Muscle of arm (tissue), 12 donors: ENCODE results near the gene GPR137. TPM values are rescaled to one million over a fixed set of nuclear protein-coding genes. Genes with fewer than 3 reads are reported as not detected.
"Not testable (repeated sequence)": the region's sequence is repeated elsewhere in the genome, so short reads cannot be mapped to it uniquely, and the experiment has no call there.

ENCODE experiments used
- DNase-seq: peaks from one replicate; pipeline ENCODE4 v3.0.0-alpha.2; 2013
- polyA plus RNA-seq, 12 donors: library from polyadenylated mRNA; unstranded; fragments of 120-200 nt; gene quantifications; one replicate each; pipeline ENCODE4 v1.2.1, GENCODE V29; 2013; ENCODE audit not compliant: insufficient read length in 12 of 12

The GPR137 gene
- polyA plus RNA-seq, 12 donors, result 14.1 to 32.9 (median 17.1) TPM; not detected in 1

DNA sequence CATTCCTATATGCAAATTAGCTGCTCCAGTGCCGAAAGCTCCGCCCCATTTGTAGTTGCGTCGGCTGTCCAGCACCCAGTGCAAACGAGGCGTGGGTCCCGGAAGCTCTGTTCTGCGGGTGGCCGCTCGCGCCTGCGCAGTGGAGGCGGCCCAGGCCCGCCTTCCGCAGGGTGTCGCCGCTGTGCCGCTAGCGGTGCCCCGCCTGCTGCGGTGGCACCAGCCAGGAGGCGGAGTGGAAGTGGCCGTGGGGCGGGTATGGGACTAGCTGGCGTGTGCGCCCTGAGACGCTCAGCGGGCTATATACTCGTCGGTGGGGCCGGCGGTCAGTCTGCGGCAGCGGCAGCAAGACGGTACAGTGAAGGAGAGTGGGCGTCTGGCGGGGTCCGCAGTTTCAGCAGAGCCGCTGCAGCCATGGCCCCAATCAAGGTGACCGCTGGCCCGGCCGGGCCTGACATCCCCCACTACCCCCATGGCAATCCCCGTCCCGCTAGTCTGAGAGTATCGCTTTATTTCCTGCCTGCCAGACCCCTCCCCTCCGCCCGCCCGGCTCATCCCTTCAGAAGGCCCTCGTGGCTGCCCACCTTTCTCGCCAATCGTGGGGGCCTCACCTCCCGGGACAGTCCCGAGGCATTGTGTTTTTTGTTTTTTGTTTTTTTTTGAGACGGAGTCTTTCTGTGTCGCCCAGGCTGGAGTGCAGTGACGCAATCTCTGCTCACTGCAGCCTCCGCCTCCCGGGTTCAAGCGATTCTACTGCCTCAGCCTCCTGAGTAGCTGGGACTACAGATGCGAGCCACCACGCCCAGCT is 32.5 kb downstream of the GPR137 start, which contains the start of gene PRDX5:
Gene PRDX5 (plus strand): TSS at position 161 of the 805 bp plus-strand sequence. CDS start 95 bp downstream, at position 256.
- peak; percentile 97 for DNase-seq

GRCh38 chr11:64318766-64319761 is 33.4 kb downstream of the GPR137 start:
- no peak for DNase-seq

- no peak for DNase-seq
Observed at GRCh38 chr11:64320556-64320955, 34.9 kb downstream of the GPR137 start.

DNA sequence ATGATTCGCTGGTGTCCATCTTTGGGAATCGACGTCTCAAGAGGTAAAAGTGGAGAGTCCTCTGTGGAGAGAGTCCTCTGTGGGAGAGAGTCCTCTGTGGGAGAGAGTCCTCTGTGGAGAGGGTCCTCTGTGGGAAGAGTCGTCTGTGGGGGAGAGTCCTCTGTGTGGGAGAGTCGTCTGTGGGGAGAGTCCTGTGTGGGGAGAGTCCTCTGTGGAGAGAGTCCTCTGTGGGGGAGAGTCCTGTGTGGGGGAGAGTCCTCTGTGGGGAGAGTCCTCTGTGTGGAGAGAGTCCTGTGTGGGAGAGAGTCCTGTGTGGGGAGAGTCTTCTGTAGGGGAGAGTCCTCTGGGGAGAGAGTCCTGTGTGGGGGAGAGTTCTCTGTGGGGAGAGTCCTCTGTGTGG is 35.4 kb downstream of the GPR137 start:
- no peak for DNase-seq

GRCh38 chr11:64321533-64321932 is 35.9 kb downstream of the GPR137 start:
- no peak for DNase-seq

GRCh38 chr11:64322925-64323260 is 37.2 kb downstream of the GPR137 start:
- DNase-seq, result no peak

DNA sequence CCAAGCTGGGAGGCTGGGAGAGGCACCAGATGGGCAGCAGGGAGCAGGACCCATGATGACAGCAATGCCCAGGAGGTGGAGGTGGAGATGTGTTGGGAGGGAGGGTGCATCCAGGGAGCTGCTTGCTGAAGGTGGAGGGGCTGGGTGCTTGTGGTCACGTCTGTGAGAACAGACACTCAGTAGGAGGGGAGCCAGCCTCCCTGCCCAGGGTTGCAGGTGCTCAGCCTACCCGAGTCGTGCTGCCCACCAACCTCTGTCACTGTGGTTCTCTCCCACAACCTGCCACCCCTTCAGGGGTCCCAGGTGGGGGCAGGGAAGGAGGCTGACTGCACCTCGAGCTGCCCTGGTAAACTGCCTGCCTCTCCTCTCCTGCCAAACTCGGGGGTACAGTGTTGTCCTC is 37.7 kb downstream of the GPR137 start:
- DNase-seq, result no peak

DNA sequence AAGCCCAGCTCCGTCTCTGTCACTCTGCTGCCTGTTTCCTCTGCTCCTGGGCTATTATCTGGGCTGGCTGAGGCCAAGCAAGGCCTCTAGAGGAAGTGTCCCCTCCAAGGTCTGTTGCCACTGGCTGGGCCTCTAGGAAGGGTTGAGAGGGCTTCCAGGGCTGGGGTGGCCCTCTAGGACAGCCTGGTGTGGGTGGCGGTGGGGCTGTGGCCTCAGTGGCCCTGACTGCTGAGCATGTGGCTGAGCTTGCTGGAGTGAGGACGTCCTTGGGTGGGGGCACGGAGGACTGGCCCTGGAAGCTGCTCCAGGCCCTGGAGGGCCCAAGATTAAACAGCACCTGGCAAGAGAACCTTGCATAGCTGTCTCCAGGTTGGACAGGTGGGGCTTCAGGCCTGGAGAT is 38.3 kb downstream of the GPR137 start:
- DNase-seq, result not testable (repeated sequence)

GRCh38 chr11:64324692-64325469 is 39.2 kb downstream of the GPR137 start:
- no peak for DNase-seq

GRCh38 chr11:64327375-64327774 is 41.7 kb downstream of the GPR137 start:
- no peak for DNase-seq

- DNase-seq, result no peak
Observed at GRCh38 chr11:64327993-64328392, 42.3 kb downstream of the GPR137 start.

DNA sequence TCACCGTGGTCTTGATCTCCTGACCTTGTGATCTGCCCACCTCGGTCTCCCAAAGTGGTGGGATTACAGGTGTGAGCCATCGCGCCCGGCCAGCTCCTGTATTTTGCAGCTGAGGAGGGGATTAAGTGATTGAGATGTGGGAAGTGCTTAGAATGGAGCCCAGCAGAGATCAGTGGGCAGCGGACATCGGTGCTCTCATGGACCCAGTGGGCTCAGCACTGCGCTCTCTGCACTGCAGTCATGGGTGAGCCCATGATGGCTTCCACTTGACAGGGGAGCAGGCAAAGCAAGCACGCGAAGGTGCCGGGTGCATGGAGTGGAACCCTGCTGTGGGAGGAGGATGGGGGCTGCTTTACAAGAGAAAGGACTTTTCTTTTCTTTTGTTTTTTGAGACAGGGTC is 45.2 kb downstream of the GPR137 start:
- DNase-seq, result no peak

- DNase-seq, result no peak
Observed at GRCh38 chr11:64331569-64332371, 46.1 kb downstream of the GPR137 start.

- DNase-seq, result no peak
Observed at GRCh38 chr11:64333556-64333955, 47.9 kb downstream of the GPR137 start.

DNA sequence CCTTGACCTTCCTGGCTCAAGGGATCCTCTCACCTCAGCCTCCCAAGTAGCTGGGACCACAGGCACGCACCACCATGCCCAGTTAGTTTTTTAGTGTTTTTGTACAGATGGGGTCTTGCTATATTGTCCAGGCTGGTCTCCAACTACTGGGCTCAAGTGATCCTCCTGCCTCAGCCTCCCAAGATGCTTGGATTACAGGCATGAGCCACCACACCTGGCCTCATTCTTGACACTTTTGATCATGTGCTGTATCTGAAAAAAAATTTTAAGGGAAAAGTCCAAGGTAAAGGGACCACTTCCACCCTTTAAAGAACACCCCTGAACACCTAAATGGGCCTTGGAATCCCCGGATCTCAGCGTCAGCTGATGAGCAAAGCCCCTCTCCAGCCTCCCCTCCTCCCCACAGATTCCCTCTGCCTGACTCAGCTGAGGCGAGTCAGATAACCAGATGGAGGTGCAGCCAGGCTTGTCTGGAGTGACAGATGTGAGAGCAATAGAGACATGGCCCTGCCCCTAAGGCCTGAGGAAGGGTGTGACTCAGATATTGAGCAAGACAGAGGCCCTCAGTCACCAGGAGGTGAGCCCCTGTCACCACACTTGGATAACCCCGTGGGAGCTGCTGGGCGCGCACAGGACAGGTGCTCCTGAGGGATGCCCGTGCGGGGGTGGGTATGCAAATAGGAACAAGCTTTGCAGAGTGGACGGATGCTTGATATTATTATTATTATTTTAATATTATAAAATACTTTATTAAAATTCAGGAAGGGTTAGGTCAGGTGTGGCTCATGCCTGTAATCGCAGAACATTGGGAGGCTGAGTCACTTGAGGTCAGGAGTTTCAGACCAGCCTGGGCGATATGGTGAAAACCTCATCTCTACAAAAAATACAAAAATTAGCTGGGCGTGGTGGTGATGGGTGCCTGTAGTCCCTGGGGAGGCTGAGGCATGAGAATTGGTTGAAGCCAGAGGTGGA is 49.4 kb downstream of the GPR137 start:
- DNase-seq, result no peak

GRCh38 chr11:64337538-64338249 is 52.0 kb downstream of the GPR137 start:
- DNase-seq, result no peak

- no peak for DNase-seq
Observed at GRCh38 chr11:64338716-64339115, 53.1 kb downstream of the GPR137 start.
